ENCODE measurements around the gene PTPRN2. TPM values are rescaled to one million over a fixed set of nuclear protein-coding genes. Genes with fewer than 3 reads are reported as not detected.

The PTPRN2 gene
- total RNA-seq, 1 experiment from 2014 or later, result 2.1 TPM

DNA sequence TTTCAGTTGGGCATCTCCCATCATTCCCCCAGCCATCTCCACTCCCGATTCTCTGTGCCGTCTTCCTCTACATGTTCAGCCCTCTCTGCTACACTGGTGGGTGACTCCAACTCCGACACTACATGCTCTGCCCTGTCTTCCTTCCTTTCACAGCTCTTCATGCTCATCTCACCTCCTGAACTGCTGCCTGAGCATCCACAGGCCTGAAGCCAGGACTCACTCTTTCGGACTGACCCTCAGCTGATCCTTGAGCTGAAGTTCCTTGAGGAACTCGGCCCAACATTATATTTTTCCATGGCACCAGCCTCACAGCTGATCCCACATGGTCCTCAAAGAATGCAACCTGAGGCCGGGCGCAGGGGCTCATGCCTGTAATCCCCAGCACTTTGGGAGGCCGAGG lies 538.4 kb downstream of the PTPRN2 start:
- Histone ChIP-seq H4K20me1 (ENCODE audit: insufficient read depth) (no peaks in the 10 kb centered on the region), H2AFZ (ENCODE audit: low read depth, low read length, poor library complexity, severe bottlenecking) (no peak overlapping the region), H3K4me2 (ENCODE audit: low read length) (no peak overlapping the region), H3K36me3 (ENCODE audit: control insufficient read depth in 1 of 2, insufficient read depth in 2 of 2, low read length in 2 of 2) (no peaks in the 10 kb centered on the region), H3K9ac (ENCODE audit: low read length) (no peak overlapping the region), H3K79me2 (ENCODE audit: insufficient read depth, low read length) (no peaks in the 10 kb centered on the region), H3K4me3 (replicated peaks in 1 of 2; ENCODE audit: low read depth in 1 of 2, low read length in 2 of 2) (no peak overlapping the region), H3K9me3 (ENCODE audit: control insufficient read depth in 1 of 2, insufficient read depth in 1 of 2, low read depth in 1 of 2, low read length in 2 of 2) (no peaks in the 10 kb centered on the region), H3K9me2 (ENCODE audit: insufficient read depth) (no peaks in the 10 kb centered on the region), H3K27ac (ENCODE audit: low read depth, low read length) (no peak overlapping the region), H3K27me3 (ENCODE audit: insufficient read depth, low read length) (peaks cover 5% of the 10 kb centered on the region; the same call in 1 of the 2 replicates), H3K4me1 (ENCODE audit: control insufficient read depth in 1 of 2, insufficient read depth in 2 of 2, low read length in 2 of 2) (no peaks in the 10 kb centered on the region)
- DNase-seq (ENCODE audit: low read depth, low spot score) (no peak), ATAC-seq (no peak)
- TF ChIP-seq ZNF274 (IDR thresholded peaks at IDR 0.05; ENCODE audit: low read depth, low read length) (no peak), EZH2 (IDR thresholded peaks at IDR 0.05) (no peak), POLR2AphosphoS5 (IDR thresholded peaks at IDR 0.05; ENCODE audit: low read depth, low read length) (no peak), ELF1 (IDR thresholded peaks at IDR 0.05; ENCODE audit: borderline replicate concordance, low read depth) (no peak), TCF7L2 (IDR thresholded peaks at IDR 0.05; ENCODE audit: borderline replicate concordance, extremely low read depth, insufficient read depth, insufficient read length) (no peak), CBX3 (IDR thresholded peaks at IDR 0.05; ENCODE audit: low read depth) (no peak), POLR2A (IDR thresholded peaks at IDR 0.05; ENCODE audit: borderline replicate concordance, extremely low read depth, insufficient read depth, insufficient read length) (no peak), JUND (IDR thresholded peaks at IDR 0.05) (no peak), EZH2phosphoT487 (IDR thresholded peaks at IDR 0.05; ENCODE audit: borderline replicate concordance) (no peak), EGR1 (IDR thresholded peaks at IDR 0.05; ENCODE audit: low read depth) (no peak), SRF (IDR thresholded peaks at IDR 0.05; ENCODE audit: low read depth) (no peak), YY1 (IDR thresholded peaks at IDR 0.05; ENCODE audit: extremely low read depth, insufficient replicate concordance, low read depth, low read length) (no peak), FOSL1 (IDR thresholded peaks at IDR 0.05; ENCODE audit: low read depth) (no peak), SIN3A (IDR thresholded peaks at IDR 0.05; ENCODE audit: low read depth) (no peak)
- TF ChIP-seq, protein P1, sequence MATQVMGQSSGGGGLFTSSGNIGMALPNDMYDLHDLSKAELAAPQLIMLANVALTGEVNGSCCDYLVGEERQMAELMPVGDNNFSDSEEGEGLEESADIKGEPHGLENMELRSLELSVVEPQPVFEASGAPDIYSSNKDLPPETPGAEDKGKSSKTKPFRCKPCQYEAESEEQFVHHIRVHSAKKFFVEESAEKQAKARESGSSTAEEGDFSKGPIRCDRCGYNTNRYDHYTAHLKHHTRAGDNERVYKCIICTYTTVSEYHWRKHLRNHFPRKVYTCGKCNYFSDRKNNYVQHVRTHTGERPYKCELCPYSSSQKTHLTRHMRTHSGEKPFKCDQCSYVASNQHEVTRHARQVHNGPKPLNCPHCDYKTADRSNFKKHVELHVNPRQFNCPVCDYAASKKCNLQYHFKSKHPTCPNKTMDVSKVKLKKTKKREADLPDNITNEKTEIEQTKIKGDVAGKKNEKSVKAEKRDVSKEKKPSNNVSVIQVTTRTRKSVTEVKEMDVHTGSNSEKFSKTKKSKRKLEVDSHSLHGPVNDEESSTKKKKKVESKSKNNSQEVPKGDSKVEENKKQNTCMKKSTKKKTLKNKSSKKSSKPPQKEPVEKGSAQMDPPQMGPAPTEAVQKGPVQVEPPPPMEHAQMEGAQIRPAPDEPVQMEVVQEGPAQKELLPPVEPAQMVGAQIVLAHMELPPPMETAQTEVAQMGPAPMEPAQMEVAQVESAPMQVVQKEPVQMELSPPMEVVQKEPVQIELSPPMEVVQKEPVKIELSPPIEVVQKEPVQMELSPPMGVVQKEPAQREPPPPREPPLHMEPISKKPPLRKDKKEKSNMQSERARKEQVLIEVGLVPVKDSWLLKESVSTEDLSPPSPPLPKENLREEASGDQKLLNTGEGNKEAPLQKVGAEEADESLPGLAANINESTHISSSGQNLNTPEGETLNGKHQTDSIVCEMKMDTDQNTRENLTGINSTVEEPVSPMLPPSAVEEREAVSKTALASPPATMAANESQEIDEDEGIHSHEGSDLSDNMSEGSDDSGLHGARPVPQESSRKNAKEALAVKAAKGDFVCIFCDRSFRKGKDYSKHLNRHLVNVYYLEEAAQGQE (IDR thresholded peaks at IDR 0.05; ENCODE audit: low read depth), result no peak
- TF ChIP-seq, protein P2, sequence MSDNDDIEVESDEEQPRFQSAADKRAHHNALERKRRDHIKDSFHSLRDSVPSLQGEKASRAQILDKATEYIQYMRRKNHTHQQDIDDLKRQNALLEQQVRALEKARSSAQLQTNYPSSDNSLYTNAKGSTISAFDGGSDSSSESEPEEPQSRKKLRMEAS (IDR thresholded peaks at IDR 0.05), result no peak
- TF ChIP-seq, protein P3, sequence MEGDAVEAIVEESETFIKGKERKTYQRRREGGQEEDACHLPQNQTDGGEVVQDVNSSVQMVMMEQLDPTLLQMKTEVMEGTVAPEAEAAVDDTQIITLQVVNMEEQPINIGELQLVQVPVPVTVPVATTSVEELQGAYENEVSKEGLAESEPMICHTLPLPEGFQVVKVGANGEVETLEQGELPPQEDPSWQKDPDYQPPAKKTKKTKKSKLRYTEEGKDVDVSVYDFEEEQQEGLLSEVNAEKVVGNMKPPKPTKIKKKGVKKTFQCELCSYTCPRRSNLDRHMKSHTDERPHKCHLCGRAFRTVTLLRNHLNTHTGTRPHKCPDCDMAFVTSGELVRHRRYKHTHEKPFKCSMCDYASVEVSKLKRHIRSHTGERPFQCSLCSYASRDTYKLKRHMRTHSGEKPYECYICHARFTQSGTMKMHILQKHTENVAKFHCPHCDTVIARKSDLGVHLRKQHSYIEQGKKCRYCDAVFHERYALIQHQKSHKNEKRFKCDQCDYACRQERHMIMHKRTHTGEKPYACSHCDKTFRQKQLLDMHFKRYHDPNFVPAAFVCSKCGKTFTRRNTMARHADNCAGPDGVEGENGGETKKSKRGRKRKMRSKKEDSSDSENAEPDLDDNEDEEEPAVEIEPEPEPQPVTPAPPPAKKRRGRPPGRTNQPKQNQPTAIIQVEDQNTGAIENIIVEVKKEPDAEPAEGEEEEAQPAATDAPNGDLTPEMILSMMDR (IDR thresholded peaks at IDR 0.05 in 2 of 3, conservative IDR thresholded peaks at IDR 0.05 in 1 of 3; ENCODE audit: borderline replicate concordance in 1 of 3, insufficient read depth in 1 of 3, low read depth in 2 of 3, low read length in 2 of 3), result no peak
- TF ChIP-seq, protein P4, sequence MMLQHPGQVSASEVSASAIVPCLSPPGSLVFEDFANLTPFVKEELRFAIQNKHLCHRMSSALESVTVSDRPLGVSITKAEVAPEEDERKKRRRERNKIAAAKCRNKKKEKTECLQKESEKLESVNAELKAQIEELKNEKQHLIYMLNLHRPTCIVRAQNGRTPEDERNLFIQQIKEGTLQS (IDR thresholded peaks at IDR 0.05), result no peak
- intact Hi-C loops (cut with micrococcal nuclease), result no loop called here
- ChIA-PET CTCF (no interaction called here), POLR2A (no interaction called here), RAD21 (ENCODE audit: low non-redundant PET in 1 of 2, low total read pairs in 2 of 2, uncharacterized antibody in 2 of 2, unreplicated experiment in 2 of 2) (no interaction called here)
- BruUV-seq (replicated peaks), result no TSS peak
